GM12892 (cell line): ENCODE measurements around the gene LYL1.

Experiments used
- DNase-seq: peaks from one replicate; pipeline ENCODE4 v3.0.0; 2011; ENCODE audit not compliant: insufficient read length
- FAIRE-seq: peaks from 2 replicates; lab custom pipeline; 2011; peaks lifted over from hg19 to GRCh38; lab: Jason Lieb, UNC
- POLR2A ChIP-seq: IDR thresholded peaks from 2 replicates; pipeline ENCODE4 v1.6.1; 2011; ENCODE audit warnings: low read depth, low read length, control low read depth
- POLR2AphosphoS5 ChIP-seq: IDR thresholded peaks from 2 replicates; pipeline ENCODE4 v1.6.1; 2011; ENCODE audit warnings: low read depth, low read length, control low read depth
- TAF1 ChIP-seq: IDR thresholded peaks from 2 replicates; pipeline ENCODE4 v1.6.1; 2011; ENCODE audit warnings: low read depth, mild to moderate bottlenecking, control low read depth, low read length, borderline replicate concordance

The LYL1 gene

DNA sequence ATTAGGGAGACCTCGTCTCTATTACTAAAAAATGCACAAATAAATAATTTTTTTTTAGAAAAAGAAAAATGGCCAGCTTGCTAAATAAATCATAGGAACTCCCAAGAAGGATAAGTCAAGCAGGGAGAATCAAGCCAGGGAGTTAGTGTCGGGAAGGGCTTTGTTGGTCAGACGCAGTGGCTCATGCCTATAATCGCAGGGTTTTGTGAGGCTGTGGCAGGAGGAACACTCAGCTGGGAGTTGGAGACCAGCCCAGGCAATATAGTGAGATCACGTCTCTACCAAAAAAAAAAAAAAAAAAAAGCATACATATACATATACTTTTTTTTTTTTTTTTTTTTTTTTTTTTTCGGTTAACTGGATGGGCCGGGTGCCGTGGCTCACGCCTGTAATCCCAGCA is 24.4 kb upstream of the LYL1 start:
- FAIRE-seq (no peak), DNase-seq (no peak)
- TF ChIP-seq POLR2A (no peak), POLR2AphosphoS5 (no peak), TAF1 (no peak)

- DNase-seq: no peak
- no peak for TF ChIP-seq POLR2AphosphoS5
- no peak for TF ChIP-seq TAF1
- no peak for TF ChIP-seq POLR2A
- FAIRE-seq: no peak
Measured at GRCh38 chr19:13122980-13123957, 20.6 kb upstream of the LYL1 start.

- TF ChIP-seq POLR2A (no peak), TAF1 (no peak), POLR2AphosphoS5 (no peak)
- no peak for DNase-seq
- no peak for FAIRE-seq
Measured at GRCh38 chr19:13122275-13122878, 19.7 kb upstream of the LYL1 start.

DNA sequence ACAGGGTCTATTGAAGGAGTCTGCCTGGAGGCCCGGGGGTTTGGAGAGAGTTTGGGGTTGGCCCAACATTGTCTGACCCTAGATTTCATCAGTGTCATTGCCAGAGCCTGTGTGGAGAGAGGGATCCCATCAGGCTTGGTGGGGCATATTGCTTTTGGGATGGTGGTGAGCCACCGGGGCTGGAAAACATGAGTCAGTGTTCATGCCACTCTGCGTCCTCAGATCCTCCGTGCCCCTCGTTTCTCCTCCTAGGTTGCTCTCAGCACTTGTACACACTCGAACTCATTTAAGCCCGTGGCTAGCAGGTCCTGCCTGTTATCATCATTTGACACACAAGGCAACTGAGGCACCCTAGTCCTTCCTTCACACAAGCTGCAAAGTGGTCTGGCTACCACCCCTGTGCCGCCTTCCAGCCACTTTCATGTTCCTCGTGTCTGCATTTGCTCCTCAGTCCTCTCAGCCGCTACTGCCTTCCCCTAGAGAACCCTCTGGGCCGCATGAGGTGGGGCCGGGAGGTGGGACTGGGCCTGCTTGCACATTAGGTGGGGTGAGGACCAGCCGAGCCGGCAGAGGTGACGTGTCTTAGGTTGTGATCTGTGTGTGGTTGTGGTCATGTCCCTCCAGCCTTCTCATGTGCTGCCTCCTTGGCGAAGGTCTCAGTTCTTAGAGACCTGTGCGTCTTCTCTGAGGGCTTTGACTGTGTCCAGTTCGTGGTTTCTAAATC is 19.1 kb upstream of the LYL1 start:
- FAIRE-seq (no peak), DNase-seq (no peak)
- no peak for TF ChIP-seq POLR2A
- no peak for TF ChIP-seq POLR2AphosphoS5
- no peak for TF ChIP-seq TAF1

DNA sequence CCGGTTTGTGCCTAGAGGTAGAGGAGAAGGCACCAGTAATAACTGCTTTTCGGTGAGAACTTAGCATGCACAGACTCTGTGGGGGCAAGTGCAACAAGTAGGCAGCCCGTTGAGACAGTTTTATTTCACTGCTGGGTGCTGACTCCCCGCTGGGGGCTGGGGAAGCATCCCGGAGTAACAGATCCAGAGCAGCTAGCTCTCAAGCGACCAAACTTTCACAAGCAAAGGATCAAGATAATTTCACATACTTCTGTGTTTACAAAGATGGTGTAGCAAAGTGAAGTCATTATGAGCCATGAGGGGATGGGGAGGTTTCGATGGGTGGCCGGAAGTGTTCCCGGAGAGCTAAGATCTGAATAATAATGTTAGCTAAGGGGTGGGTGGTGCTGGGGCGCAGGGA is 18.2 kb upstream of the LYL1 start:
- no peak for DNase-seq
- TF ChIP-seq POLR2AphosphoS5 (no peak), TAF1 (no peak), POLR2A (no peak)

GRCh38 chr19:13120031-13120430 is 17.4 kb upstream of the LYL1 start:
- FAIRE-seq (no peak), DNase-seq (no peak)
- no peak for TF ChIP-seq POLR2A
- TF ChIP-seq POLR2AphosphoS5: no peak
- no peak for TF ChIP-seq TAF1

More for the DNA sequence above, 18.2 kb upstream of the LYL1 start:
- FAIRE-seq: no peak

DNA sequence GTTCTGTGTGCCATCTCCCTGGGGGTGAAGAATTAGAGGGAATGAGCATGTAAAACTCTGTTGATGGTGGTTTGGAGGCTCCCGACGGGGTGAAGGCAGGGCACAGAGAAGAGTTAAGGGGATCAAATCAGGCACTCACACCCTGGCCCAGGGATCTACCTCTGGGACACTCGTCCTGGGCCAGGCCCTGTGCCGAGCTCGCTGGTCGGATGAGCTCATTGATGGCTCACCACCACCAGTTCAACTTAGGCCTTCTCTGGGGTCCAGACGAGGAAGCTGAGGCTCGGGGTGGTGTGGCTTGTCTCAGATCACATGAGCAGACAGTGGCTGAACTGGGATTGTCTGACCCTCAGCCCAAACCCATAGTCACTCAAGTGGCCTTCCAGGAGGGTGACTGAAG is 17.0 kb upstream of the LYL1 start:
- no peak for TF ChIP-seq POLR2AphosphoS5
- FAIRE-seq (no peak), DNase-seq (no peak)

- FAIRE-seq: peak; percentile 21
Measured at GRCh38 chr19:13118424-13119193, 16.0 kb upstream of the LYL1 start.

GRCh38 chr19:13117772-13118423 is 15.2 kb upstream of the LYL1 start, which contains the start of gene NACC1:
NACC1 (plus strand) TSS chr19:13118264; CDS start chr19:13135208, 16,944 bp downstream.
- TF ChIP-seq POLR2AphosphoS5: no peak
- TF ChIP-seq POLR2A: no peak
- peak; percentile 82; the same call in 1 of the 2 replicates for TF ChIP-seq TAF1
- peak; percentile 95 for FAIRE-seq
- DNase-seq: peak; percentile 97

More at GRCh38 chr19:13118424-13119193, 16.0 kb upstream of the LYL1 start:
- DNase-seq: peak; percentile 73
- no peak for TF ChIP-seq POLR2AphosphoS5
- TF ChIP-seq POLR2A: no peak
- TF ChIP-seq TAF1: no peak

DNA sequence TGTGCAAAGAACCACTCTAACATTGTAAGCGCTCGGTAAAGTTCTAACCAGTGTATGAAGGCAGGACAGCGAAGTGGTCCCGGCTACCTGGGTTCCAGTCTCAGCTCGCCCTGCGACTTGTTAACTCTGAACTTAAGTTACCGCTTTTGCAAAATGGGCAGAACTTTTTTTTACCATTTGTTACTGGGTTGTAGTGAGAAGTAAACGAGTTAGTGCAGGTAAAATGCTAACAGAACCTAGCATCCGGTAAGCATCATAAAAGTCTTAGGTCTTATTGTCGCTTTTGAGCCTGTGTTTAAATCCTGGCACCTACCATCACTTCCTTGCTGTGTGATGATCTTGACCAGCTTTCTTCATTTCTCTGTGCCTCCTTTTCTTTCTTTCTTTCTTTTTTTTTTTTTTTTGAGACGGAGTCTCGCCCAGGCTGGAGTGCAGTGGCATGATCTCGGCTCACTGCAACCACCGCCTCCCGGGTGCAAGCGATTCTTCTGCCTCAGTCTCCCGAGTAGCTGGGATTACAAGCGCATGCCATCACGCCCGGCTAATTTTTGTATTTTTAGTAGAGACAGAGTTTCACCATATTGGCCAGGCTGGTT is 14.6 kb upstream of the LYL1 start:
- FAIRE-seq (no peak), DNase-seq (no peak)
- TF ChIP-seq TAF1: no peak
- no peak for TF ChIP-seq POLR2A
- TF ChIP-seq POLR2AphosphoS5: no peak
